Heart left ventricle (tissue), 13 donors: ENCODE measurements around the gene DCAF8L2.

ENCODE experiments used
- POLR2A ChIP-seq, 2 donors: fragments of 450-650 bp; IDR thresholded peaks; one replicate each; pipeline ENCODE4 v1.6.1; 2017; ENCODE audit warnings: antibody characterized with exemption in 2 of 2, mild to moderate bottlenecking in 2 of 2, moderate library complexity in 2 of 2
- TF ChIP-seq, protein P1 (sequence below), 12 donors: fragments of 200-600 bp; sonication (generic) in 4 of 12; IDR thresholded peaks; one replicate each; pipeline versions ENCODE4 v1.5.0 to v1.8.0; 2018 to 2022; ENCODE audit warnings: antibody characterized with exemption in 12 of 12, mild to moderate bottlenecking in 5 of 12
- donor health status: ischemic (EF 13 %, LVEDD 7.1; RV severe dilation, severe dysfunction).
- donor health status: DM: no; HTN: yes; CAD: no.
- donor health status: DM: no; HTN: no; CAD: no.
- donor health status: ischemic (EF 25% LVEDD 6.9; RV normal size, moderate dysfunction).
- donor health status: ischemic (EF 25% LVEDD 5.7; RV mildly dilated, moderate dysfunction).
- donor health status: ischemic (EF 35%, LVEDD 5.7; RV mildly dilated, moderate dysfunction).
- donor health status: nonischemic (EF 11% LVEDD 7.7; RV severe dilation, severe dysfunction).
- donor health status: DM: yes; HTN: yes; CAD: no.
- donor health status: PGD.
- donor health status: ischemic (EF 29% LVEDD 5.4; RV normal size, mild dysfunction).
- donor health status: nonischemic (EF 23%, LVEDD 6.1; RV moderate dilation, normal function).

- TF ChIP-seq, protein P1, sequence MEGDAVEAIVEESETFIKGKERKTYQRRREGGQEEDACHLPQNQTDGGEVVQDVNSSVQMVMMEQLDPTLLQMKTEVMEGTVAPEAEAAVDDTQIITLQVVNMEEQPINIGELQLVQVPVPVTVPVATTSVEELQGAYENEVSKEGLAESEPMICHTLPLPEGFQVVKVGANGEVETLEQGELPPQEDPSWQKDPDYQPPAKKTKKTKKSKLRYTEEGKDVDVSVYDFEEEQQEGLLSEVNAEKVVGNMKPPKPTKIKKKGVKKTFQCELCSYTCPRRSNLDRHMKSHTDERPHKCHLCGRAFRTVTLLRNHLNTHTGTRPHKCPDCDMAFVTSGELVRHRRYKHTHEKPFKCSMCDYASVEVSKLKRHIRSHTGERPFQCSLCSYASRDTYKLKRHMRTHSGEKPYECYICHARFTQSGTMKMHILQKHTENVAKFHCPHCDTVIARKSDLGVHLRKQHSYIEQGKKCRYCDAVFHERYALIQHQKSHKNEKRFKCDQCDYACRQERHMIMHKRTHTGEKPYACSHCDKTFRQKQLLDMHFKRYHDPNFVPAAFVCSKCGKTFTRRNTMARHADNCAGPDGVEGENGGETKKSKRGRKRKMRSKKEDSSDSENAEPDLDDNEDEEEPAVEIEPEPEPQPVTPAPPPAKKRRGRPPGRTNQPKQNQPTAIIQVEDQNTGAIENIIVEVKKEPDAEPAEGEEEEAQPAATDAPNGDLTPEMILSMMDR (IDR thresholded peaks at IDR 0.05), result no peak
- TF ChIP-seq POLR2A (IDR thresholded peaks at IDR 0.05), result no peak
These were observed 8.2 kb downstream of the DCAF8L2 start for GRCh38 chrX:27598312-27598711.
